ENCODE measurements around the gene KERA.

DNA sequence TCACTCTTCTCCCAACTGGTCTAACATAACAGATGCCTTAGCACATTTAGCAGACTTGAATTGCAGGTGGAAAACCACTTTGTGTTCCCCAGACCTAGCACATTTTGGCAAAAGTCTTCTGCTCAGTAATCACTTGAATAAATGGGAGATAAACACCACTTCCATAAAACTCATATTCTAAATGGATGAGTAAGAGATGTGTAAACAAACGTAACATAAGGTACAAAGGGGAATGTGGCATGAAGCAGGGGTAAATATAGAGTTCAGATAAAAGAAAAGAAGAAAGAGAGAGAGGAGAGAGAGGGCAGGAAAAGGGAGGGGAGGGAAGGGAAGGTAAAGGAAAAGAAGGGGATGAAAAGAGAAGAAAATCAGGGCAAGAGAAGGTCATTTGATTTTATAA is 17.0 kb upstream of the KERA start:
- TF ChIP-seq EP300 (IDR thresholded peaks at IDR 0.05; ENCODE audit: borderline replicate concordance) = no peak
- no peak for TF ChIP-seq TAF1 (IDR thresholded peaks at IDR 0.05; ENCODE audit: low read depth)
- no peak for TF ChIP-seq YY1 (IDR thresholded peaks at IDR 0.05; ENCODE audit: low read depth)
- no peak for TF ChIP-seq TEAD4 (IDR thresholded peaks at IDR 0.05)
